GM12872 (cell line): Measurements from ENCODE around the gene ITLN1.

Experiments
- TF ChIP-seq, protein P1 (sequence below): IDR thresholded peaks from 3 replicates; pipeline ENCODE4 v1.5.1; 2011; ENCODE audit warnings: low read depth, mild to moderate bottlenecking, low read length, moderate library complexity; ENCODE audit not compliant: insufficient read depth

Gene ITLN1

GRCh38 chr1:160834945-160835565 is 49.9 kb downstream of the ITLN1 start:
- TF ChIP-seq, protein P1, sequence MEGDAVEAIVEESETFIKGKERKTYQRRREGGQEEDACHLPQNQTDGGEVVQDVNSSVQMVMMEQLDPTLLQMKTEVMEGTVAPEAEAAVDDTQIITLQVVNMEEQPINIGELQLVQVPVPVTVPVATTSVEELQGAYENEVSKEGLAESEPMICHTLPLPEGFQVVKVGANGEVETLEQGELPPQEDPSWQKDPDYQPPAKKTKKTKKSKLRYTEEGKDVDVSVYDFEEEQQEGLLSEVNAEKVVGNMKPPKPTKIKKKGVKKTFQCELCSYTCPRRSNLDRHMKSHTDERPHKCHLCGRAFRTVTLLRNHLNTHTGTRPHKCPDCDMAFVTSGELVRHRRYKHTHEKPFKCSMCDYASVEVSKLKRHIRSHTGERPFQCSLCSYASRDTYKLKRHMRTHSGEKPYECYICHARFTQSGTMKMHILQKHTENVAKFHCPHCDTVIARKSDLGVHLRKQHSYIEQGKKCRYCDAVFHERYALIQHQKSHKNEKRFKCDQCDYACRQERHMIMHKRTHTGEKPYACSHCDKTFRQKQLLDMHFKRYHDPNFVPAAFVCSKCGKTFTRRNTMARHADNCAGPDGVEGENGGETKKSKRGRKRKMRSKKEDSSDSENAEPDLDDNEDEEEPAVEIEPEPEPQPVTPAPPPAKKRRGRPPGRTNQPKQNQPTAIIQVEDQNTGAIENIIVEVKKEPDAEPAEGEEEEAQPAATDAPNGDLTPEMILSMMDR: peak; percentile 59

DNA sequence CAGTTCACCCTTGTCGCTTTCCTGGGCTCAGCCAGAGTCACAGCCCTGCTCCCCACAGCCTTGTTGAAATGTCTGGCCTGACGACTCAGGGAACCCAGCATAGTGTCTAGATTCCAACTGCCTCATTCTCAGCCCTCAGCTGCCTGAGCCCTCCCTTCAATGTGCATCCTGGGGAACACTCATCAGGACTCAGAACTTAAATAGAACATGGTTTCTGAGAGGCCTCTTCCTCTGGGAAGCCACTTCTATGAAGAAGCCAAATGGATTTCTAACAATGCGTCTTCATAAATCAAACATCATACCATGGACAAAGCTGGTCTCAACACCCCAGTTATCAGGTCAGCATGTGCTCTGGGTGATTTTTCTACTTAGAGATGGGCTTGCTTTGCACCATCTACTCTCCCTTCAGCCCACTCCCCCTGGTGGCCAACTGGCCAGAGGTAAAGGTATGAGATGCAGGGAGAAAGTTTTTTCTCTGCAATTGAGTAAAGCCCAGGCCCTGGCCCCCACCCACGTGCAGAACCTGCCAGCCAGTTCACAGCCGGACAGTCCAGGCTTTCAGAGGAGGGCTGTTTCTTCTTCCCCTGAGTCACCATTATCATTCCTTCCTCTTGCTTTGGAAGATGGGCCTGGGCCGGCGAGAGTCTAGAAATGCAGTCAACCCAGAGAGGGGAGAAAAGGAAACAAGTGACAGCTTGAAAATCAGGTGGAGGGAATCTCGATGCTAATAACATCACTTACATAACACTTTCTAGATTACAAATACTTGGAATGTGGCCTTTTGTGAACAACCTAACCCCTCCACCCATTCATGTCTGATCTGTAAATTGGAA is 54.4 kb downstream of the ITLN1 start:
- TF ChIP-seq, protein P1: peak; percentile 86

DNA sequence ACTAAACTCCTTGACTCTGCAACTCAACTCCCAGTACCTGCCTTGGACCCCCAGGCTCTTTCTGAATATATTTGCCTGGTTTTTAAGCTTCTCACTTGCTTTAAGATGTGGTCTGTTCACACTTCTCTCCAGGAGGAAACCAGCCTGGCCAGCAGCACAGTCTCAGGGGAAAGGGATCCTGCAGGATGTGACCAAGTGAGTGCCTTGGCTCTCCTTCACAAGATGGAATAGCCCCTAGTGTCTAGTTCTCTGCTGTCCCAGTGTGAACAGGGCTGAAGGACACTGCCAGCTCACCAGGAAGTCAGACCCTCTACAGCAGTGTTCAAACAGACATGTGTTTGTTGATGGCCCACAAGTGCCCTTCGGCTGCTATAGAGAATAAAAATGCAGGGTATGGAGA is 55.2 kb downstream of the ITLN1 start:
- TF ChIP-seq, protein P1: no peak

DNA sequence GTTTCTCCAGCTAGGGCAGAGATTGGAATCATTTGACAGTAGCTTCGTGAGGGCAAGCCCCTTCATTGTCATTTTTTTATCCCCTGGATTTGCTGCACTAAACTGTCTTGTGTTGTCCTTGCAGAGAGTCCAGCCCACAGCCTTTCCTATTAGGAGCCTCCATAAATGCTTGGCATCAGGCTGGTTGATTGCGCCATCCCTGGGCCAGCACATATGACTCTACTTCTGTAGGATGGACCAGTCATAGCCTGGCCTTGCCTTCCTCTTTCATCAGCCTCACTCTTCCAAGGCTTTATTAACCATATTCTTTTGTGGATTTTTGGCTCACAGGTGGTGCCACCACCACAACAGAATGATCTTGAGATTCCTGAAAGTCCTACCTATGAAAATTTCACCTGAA is 57.6 kb downstream of the ITLN1 start:
- TF ChIP-seq, protein P1: no peak

DNA sequence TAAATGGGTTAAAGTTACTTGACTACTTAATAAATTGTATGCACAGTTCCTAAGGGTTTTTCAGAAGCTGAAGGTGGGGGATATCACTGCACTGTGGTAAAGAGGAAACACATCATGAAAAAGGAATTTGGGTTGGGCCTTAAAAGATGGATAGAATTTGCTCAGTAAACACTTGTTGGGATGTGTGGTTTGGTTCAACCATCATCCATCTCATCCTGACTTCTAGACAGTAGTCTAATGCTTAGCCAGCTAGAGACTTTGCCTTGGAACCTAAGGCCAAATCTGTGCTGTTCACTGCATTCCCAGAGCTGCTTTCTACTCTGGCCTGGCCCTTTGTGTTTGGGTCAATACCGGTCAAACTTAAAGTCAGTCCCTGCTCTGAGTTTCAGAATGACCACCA is 58.4 kb downstream of the ITLN1 start:
- TF ChIP-seq, protein P1: no peak
